Measurements from ENCODE around the gene CACNA1C.

The CACNA1C gene

DNA sequence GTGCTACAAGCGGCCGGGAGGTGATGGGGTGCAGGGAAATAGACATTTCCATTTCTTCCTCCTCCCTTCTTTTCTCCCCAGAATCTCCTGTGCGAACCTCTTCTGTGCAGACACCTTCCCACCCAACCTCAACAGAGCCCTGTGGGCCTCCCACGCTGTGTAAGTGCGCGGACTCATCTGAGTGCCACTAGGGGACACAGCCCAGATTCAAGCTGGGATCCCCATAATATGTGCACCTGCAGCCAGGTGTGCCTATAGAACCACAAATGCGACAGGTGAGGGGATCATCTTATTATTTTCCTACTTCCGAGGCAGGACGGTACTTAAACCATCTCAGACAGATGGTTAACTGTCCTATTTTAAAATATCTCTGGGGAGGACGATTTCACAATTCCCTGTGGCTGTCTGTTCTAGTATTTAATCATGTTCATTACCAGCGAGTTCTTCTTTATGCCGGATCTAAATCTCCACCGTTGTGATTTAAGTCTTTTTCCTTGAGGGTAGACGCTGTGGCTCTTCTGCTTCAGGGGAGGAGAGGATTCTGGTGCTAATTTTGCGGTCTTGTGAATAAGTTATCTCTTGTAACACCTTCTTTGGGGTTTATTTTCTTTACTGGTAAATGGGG is 17.2 kb upstream of the CACNA1C start:
- DNase-seq = no peak

DNA sequence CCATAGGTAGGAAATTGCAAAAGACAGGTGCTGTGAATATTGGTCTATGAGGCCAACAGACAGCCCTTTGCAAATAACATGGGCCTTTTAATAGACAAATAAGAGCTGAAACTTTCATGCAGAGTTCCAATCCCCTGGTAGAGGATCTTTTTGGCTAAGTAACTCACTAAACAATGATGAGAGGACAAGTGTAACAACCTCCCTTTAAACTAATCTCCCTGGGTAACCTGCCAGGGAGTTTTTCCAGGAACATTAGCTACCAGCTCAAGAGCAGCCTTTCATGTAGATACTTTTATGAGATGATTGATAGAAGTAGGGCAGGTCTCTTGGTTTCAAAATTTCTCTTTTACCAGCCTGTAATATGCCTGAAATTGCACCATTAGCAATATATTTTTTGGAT is 13.8 kb upstream of the CACNA1C start:
- DNase-seq = no peak

- DNase-seq = no peak
Measured at GRCh38 chr12:2043054-2043453, 9.7 kb upstream of the CACNA1C start.

GRCh38 chr12:2044165-2044564 is 8.6 kb upstream of the CACNA1C start:
- DNase-seq = no peak

GRCh38 chr12:2046957-2047356 is 5.8 kb upstream of the CACNA1C start:
- no peak for DNase-seq

DNA sequence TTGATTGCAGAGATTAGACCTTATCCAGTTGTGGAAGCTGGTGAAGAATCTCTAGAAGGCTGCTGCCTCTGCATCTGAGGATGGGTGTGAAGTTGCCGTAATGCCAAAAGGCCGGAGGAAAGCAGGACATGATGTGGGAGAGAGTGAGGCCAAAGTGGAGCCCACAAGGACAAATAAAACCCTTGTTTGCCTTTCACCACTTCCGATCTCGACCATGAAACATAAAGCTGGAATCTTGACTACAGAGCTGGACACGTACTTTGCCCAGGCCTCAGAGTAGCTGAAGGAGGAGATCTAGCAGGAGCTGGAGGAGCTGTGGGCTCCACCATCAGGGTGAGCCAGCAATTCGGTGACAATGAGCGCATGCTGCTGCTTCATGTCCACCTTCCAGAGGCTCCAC is 5.0 kb upstream of the CACNA1C start:
- no peak for DNase-seq

- no peak for DNase-seq
Measured at GRCh38 chr12:2049604-2050540, 2.9 kb upstream of the CACNA1C start.

- no peak for DNase-seq
Measured at GRCh38 chr12:2051700-2052621, 826 bp upstream of the CACNA1C start.

GRCh38 chr12:2053691-2054090 is 904 bp downstream of the CACNA1C start:
- DNase-seq = no peak

DNA sequence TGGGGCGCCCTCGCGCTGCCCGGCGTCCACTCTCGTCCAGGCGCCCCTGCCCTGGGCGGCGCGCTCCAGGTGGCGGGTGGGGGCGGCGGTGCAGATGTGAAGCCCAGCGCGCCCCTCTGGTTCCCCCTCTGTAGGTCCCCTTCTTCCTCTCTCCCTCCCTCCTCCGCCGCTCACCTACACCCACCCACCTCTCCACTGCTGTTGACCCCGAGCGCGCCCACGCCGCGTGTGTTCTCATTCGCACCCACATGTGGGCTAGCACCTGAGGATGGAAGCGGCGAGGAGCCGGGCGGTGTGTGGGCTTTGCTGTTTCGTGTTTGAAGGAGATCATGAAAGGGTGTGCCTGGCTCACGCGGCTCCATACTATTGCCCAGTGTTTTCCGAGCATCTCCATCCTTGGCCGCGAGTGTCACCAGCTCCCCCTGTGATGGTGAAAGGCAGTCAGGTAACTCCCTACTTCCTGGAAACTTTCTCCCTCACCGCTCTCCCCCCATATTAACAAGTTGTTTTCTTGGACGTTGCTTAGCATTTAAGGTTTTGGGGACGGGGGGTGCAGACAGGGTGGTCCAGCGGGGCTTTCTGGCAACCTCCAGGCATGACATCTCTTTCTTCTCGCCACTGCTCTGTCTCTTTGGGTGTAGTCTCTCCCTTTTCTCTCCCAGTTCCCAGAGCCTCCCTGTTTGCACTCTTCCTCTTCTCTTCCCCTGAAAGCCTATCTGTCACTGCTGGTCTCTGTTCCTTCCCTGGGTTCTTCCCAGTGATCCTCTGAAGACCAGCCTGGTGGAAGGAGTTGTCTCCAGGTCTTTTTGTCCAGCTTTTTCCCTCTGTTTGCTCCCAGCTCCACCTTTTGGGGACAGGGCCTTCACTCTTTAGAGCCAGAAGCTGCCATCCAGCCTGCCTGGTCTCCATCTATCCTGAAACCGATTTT is 1.6 kb downstream of the CACNA1C start:
- DNase-seq = no peak

- peak; percentile 68 for DNase-seq
Measured at GRCh38 chr12:2057041-2057794, 4.4 kb downstream of the CACNA1C start.

DNA sequence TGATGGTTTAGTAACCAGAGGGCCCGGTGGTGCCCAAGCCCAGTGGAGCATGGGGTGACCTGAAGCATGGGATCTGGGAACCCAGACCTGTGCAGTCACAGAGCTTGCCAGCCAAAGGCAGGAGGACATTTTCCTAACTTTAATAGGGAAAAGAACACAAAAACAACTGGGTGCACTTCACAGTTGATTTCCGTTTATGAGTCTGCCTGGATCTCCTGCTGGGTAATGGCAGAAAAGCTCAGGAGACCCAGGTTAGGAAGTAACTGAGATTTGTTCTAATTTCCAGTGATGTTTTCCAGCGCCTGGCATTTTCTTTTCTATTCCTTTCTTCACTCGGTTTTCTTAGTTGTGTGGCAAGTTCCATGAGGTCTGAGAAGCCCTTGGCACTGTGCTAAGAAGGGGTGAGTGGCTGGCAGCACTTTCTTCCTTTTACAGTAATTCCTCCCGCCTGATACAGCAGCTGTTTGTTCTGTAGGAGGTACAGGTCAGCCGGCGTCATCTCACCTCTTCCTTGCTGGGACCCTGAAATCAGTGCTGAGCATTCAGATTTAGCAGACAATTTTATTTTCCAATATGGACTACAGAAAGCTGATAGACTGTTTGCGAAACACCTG is 5.1 kb downstream of the CACNA1C start:
- DNase-seq = no peak

- no peak for DNase-seq
Measured at GRCh38 chr12:2058837-2059236, 6.0 kb downstream of the CACNA1C start.

DNA sequence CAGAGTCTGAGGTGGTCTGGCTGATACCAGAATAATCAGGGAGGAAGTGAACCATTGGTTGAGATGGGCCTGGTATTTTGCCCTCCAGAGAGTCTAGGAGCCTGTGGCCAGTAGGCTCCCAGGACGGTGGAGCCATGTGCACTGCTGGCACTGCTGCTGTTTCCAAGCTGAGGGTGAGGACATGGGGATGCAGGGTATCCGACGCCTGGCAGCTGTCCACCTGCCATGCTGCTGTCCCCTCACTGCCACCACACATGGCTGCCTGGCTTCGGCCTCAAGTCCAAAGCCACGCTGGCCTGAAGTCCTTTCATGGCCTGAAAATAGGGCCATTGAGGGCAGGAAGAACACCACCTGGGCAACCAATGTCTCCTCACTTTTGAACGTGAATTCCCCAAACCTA is 8.6 kb downstream of the CACNA1C start:
- no peak for DNase-seq

DNA sequence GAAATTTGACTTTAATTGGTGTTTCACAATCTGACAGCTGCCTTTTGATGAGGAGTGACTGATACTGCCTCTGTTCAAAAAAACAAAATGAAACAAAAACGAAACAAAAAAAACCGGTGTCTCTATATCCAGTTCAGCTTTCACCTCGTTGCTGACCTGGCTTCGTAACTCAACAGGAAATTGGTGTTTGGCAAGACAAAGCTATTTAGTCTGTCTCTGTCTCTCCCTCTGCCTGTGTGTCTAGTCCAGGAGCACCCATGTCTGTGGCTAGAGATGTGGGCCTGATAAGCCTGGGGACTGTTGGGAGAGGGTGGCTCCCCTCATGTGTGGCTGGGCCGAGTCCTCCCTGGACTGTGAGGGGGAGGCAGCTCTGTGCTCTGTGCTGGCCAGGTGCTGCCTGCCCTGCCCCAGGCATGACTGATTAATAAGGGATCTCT is 11.3 kb downstream of the CACNA1C start:
- peak; percentile 7 for DNase-seq

DNA sequence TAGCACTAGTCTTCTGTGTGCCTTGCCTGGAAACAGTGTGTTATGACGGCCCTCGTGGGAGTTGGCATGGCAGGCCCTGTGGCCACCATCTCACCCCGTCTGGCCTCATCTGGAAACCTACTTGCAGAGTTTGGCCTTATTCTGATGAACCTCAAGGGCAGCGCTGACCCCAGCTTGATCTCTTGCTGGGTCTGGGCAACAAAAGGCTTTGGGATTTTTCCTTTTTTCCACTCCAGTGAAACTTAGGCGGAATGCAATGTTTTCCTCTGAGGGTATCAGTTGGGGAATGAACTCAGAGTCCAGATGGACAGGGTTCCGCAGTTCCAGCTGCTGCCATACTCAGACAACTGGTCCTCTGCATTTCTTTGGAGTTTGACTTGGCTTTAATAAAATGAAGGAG is 15.9 kb downstream of the CACNA1C start:
- DNase-seq = no peak

DNA sequence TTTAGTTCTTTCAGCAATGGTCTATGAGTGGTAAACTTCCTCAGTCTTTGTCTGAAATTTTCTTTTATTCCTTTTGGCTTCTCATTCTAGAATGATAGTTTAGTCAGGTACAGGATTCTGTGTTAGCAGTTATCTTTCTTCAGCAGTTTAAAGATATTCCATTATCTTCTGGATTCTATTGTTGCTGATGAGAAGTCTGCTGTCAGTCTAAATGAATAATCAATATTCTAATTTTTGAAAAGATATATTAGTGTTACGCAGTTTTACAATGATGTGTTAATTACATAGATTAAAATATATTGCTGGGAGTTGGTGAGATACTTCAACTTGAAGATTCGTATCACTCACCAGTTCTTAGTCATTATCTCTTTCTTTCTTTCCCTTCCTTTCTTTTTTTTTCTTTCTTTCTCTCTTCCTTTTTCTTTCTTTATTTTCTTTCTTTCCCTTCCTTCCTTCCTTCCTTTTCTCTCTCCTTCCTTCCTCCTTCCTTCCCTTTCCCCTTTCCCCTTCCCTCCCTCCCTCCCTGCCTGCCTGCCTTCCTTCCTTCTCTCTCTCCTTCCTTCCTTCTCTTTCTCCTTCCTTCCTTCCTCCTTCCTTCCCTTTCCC is 17.8 kb downstream of the CACNA1C start:
- no peak for DNase-seq

DNA sequence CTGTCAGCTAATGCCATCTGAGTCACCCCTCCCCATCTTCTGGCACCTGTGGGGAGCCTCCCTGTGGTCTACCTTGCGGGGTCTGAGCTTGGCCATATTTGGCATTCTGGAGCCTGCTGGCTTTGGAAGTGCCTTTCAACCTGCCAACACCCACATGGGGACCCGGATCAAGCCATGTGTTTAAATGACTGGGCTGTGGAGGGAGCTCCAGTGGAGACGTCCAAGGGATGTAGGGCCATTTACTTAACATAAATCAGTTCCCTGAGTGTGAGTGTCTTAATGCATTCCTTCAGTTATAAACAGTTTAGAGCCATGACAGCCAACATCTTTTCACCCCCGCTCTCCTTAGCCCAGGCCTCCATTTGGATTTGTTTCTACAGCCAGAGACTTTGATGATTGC is 22.0 kb downstream of the CACNA1C start:
- no peak for DNase-seq

DNA sequence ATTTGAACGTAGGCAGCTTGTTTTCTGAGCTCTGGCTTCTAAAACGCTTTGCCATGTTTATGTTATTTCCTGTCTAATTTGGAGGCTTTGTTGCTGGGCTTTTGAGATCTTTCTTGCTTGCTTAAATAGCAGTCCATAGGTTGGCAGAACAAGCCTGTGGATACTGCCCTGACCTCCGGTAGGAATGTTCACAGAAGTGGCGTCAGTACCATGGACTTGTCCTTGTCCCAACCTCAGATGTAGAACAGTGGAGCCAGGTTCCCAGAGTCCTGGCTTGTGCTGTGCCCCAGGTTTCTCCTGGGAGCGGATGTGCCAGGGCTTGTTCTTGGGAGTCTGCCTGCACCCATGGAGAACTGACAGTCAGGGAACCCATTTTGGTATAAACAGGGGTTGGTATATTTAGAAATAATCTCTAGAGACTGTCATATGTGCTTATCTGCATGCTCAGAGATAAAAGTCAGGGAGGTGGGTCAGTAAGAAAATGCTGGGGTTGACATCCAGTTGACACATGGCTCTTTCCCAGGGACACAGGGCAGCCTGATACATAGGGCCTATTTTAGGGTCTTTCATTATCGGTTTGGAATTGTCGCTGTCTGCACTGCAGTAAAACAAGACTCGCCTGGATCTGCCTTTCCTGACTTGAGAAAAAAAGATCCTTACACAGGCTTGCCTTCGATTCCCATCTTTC is 22.9 kb downstream of the CACNA1C start:
- DNase-seq = no peak

DNA sequence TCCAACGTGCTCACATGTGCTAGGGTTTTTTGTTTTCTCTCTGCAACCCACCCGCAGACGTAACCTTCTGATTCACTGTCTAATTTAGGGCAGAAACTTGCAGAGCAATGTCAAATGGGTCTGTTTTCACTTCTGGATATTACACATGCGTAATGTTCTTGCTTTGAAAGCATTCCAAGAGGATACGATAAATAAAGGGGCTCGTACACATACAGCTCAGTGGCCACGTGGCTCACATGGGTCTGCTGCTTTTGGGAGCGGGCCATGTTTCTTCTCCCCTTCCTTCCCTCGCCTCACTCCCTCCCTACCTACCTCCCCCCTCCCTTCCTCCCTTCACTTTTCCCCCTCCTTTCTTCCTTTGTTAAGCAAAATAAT is 23.4 kb downstream of the CACNA1C start:
- no peak for DNase-seq

Data from stimulated activated CD4-positive, alpha-beta T cell treated with anti-CD3 and anti-CD28 coated beads, Interleukin-15, amount 100 ng/mL, for 24 hours (primary cell).